IPS-NIHi7 (cell line): ENCODE data around the gene LIMS2.

Experiments used
- DNase-seq: peaks from one replicate; pipeline ENCODE4 v3.0.0; 2012; ENCODE audit warnings: mixed read lengths; ENCODE audit errors: extremely low spot score

LIMS2 gene

GRCh38 chr2:127675331-127676261 lies at the start of gene LIMS2:
Gene LIMS2 (minus strand): TSS chr2:127675530. CDS start chr2:127675024, 506 bp downstream.
- peak; percentile 67 for DNase-seq

GRCh38 chr2:127722807-127723206 lies 47.5 kb upstream of the LIMS2 start:
- no peak for DNase-seq

GRCh38 chr2:127721978-127722355 lies 46.6 kb upstream of the LIMS2 start:
- no peak for DNase-seq

DNA sequence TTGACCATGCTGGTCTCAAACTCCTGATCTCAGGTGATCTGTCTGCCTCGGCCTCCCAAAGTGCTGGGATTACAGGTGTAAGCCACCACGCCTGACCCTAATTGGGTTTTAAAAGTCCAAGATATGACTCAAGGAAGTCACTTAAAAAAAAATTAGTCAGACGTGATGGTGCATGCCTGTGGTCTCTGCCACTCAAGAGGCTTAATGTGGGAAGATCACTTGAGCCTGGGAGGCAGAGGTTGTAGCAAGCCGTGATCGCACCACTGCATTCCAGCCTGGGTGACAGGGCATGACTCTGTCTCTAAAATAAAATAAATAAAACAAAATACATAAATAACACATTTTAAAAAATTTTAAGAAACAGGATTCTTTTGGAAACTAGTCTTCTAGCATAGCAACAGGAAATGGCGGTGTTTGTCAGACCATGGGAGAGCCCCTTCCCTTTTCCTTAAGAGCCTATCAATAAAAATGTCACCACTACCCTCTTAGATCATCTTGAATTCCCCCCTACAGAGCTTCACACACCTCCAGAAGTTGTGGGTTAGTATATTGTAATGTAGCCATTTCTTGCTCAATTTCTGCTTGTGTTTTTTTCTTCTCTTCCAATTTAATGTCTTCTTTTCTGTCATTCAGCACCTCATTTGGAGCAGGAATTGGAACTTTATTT lies 46.1 kb upstream of the LIMS2 start:
- DNase-seq, result no peak

DNA sequence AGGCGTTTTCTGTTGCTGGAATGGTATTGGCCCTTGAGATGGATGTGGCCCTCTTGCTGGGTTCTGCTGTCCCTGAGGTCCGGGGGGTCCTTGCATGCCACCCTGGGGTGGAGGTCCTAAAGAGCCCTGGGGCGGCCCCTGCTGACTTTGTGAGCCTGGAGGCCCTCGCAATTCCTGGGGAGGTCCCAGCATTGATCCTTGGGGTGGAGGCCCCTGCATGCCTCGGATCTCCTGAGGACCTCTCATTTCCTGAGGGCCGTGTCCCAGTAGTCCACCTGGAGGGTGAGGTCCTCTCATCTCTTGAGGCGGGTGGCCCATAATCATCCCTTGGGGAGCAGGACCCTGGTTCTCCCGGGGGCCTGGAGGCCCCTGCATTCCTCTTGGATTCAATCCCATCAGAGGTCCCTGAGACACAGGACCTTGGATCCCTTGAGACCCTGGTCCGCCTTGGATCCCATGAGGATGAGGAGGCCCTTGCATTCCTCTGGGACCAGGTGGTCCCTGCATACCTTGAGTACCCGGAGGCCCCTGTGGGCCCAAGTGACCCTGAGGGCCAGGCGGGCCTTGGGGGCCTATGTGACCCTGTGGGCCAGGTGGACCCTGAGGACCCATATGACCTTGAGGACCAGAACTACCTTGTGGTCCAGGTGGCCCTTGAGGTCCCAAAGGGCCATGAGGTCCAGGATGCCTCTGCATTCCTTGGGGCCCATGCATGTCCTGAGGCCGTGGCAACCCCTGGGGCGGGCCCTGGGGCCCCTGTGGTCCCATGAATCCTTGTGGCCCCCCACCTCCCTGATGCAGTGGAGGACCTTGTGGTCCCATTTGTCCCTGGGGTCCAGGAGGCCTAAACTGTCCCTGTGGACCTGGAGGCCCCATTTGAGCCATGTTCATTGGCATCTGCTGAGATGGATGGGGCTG lies 44.2 kb upstream of the LIMS2 start:
- no peak for DNase-seq

GRCh38 chr2:127718271-127718670 lies 42.9 kb upstream of the LIMS2 start:
- no peak for DNase-seq

- DNase-seq, result no peak
These were observed 40.6 kb upstream of the LIMS2 start for GRCh38 chr2:127715778-127716449.

DNA sequence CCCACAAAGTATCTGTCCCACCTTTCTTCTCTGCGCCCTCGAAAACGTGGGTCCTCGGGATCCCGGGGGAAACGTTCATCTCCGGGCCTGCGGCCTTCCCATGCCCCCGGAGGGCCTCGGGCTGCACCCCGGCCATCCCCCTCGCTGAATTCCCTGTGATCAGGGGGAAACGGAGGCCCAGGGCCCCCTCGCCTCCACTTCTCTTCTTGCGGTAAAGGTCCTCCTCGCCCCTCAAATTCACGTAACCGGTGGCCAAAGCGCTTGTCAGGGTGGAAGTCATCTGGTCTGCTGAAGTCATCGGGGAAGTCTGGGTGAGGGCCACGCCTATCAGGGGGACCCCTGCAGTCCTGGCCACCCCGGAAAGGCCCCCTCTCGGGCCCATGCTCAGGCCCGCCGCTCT lies 38.2 kb upstream of the LIMS2 start:
- no peak for DNase-seq

GRCh38 chr2:127712999-127713398 lies 37.7 kb upstream of the LIMS2 start:
- no peak for DNase-seq

- DNase-seq, result no peak
These were observed 34.0 kb upstream of the LIMS2 start for GRCh38 chr2:127709336-127709735.

DNA sequence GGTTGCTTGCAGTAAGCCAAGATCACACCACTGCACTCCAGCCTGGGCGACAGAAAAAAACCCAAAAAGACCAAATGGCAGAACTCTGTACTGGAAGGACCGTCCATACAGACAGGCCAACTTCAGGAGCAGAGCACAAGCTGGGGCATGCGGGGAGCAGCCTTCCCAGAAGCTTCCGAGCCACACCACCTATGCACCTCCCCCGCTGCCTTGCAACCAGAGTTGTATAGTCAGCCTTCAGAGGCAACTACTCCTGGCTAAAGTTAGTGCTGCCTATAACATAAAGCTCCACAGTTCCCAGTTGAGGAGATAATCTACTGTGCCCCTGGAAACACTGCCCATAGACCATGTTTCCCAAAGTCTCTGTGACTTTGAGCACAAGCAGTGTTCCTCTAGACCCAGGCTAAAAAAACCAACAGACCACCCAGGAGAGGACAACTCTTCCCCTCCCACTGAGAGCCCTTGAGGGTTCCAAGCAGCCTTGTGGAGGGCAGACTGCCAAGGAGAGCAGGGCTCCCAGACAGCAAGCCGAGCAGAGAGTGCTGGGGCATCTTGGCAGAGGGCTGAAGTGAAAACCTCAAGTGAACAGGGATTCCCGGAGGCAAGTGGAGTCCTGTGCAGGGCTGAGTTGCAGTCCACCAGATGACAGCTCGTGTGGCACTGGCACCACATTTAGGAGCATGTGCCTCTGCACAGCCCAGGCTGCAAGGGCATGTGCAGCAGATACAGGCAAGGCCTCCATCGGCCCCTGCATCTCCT lies 32.7 kb upstream of the LIMS2 start:
- DNase-seq, result peak; percentile 3

DNA sequence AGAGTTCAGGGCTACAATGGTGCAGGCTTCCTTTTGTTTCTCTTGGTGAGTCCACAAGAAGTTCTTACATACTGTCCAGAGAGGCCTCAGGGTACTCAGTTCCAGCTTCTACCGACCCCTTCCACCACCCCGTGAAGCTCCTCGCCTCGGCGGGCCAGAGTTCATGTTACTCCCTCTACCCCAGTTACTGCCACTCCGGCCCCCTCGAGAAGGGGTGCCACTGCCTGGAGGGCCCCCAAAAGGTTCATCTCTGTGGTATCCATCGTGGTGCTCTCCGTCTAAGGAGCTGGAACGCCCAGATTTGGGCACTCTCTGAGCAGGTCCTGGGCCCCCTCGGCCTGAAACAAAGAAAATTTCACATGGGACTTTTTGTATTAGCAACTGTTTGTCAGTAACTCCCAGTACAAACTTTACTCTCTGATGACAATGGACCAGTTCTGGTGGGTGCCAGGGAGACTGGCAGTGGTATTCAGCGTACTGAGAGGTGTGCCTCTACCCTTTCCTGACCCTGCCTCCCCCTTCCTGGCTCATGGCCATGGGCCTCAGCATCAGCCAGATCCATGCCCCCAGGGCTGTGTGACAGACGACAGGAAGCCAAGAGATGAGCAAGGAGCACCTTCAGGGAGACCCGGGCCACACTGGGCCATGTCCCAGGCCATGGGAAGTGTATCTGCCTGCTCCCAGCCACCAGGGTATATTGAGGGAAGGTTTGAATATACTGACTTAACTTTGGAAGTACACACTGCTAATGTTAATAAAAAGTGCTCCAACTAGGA lies 31.1 kb upstream of the LIMS2 start:
- peak; percentile 7 for DNase-seq

GRCh38 chr2:127705391-127706065 lies 30.2 kb upstream of the LIMS2 start:
- no peak for DNase-seq

GRCh38 chr2:127704641-127705390 lies 29.5 kb upstream of the LIMS2 start:
- no peak for DNase-seq

GRCh38 chr2:127703282-127703681 lies 28.0 kb upstream of the LIMS2 start:
- peak; percentile 8 for DNase-seq

GRCh38 chr2:127702395-127703009 lies 27.2 kb upstream of the LIMS2 start:
- peak; percentile 7 for DNase-seq

- peak; percentile 84 for DNase-seq
These were observed 26.5 kb upstream of the LIMS2 start for GRCh38 chr2:127701651-127702394.
